HepG2 (cell line): Measurements from ENCODE around the gene HSF4. TPM values are rescaled to one million over a fixed set of nuclear protein-coding genes. Genes with fewer than 3 reads are reported as not detected.
A peak's percentile ranks its signal among the peaks of the same experiment; 100 is the strongest.

ENCODE experiments used
- ARNT2 ChIP-seq: sonication (generic); formaldehyde crosslinking; IDR thresholded peaks from 2 replicates; pipeline ENCODE4 v1.8.0; 2022; ENCODE audit warnings: mild to moderate bottlenecking, low read depth, missing genetic modification reagents, moderate library complexity
- CENPT ChIP-seq: sonication (generic); formaldehyde crosslinking; IDR thresholded peaks from 2 replicates; pipeline ENCODE4 v1.8.0; 2022; ENCODE audit warnings: low read depth, mild to moderate bottlenecking, moderate library complexity, missing genetic modification reagents
- E2F5 ChIP-seq: sonication (generic); formaldehyde crosslinking; conservative IDR thresholded peaks from 2 replicates; pipeline ENCODE4 v1.4.0; 2020; ENCODE audit warnings: missing genetic modification reagents
- HHEX ChIP-seq: IDR thresholded peaks from 2 replicates; pipeline ENCODE4 v1.6.1; 2016; ENCODE audit warnings: control low read depth
- KDM1A ChIP-seq: IDR thresholded peaks from 2 replicates; pipeline ENCODE4 v1.6.1; 2016; ENCODE audit warnings: missing compliant biosample characterization
- MED13 ChIP-seq: sonication (generic); formaldehyde crosslinking; IDR thresholded peaks from 2 replicates; pipeline ENCODE4 v1.5.0; 2020; ENCODE audit warnings: missing genetic modification reagents
- MXI1 ChIP-seq: IDR thresholded peaks from 3 replicates; pipeline ENCODE4 v1.6.1; 2012; ENCODE audit warnings: low read depth, low read length, inconsistent platforms, borderline replicate concordance
- SMYD3 ChIP-seq: sonication (generic); formaldehyde crosslinking; IDR thresholded peaks from 2 replicates; pipeline ENCODE4 v1.8.1; 2023; ENCODE audit warnings: mild to moderate bottlenecking, missing genetic modification reagents
- SNAPC5 ChIP-seq: sonication (generic); formaldehyde crosslinking; IDR thresholded peaks from 2 replicates; pipeline ENCODE4 v1.8.1; 2023; ENCODE audit warnings: mild to moderate bottlenecking, missing genetic modification reagents, borderline replicate concordance
- U2AF1 ChIP-seq: fragments of 200-400 bp; formaldehyde crosslinking; optimal IDR thresholded peaks from 2 replicates; pipeline ENCODE3; 2017; ENCODE audit warnings: mild to moderate bottlenecking, low read depth, low read length
- ZKSCAN8 ChIP-seq: IDR thresholded peaks from 2 replicates; pipeline ENCODE4 v1.6.1; 2016; ENCODE audit warnings: borderline replicate concordance, missing genetic modification reagents, missing compliant biosample characterization
- polyA plus RNA-seq, 8 experiments: library from polyadenylated mRNA; depleted of rRNA in 3 of 8; stranded (reverse) in 7 of 8; unstranded in 1 of 8; fragments of >200 nt; fragmentation: Illumina TruSeq in 4 of 8; extraction: Trizol in 4 of 8; gene quantifications; 2 replicates each; pipeline versions ENCODE4 v1.2.1 to v1.2.3, GENCODE V29; 2011 to 2016; ENCODE audit warnings: low read depth in 4 of 8, missing spikeins in 1 of 8, mixed read lengths in 1 of 8; ENCODE audit not compliant: insufficient read depth in 1 of 8
- total RNA-seq, 5 experiments: library from RNA; depleted of rRNA; stranded (reverse); fragments of >200 nt; fragmentation: Illumina TruSeq; extraction: Trizol; gene quantifications; 2 replicates each; pipeline ENCODE4 v1.2.3, GENCODE V29; 2016; ENCODE audit warnings: low read depth in 1 of 5
- TF ChIP-seq, protein P1 (sequence below): sonication (generic); formaldehyde crosslinking; conservative IDR thresholded peaks from 2 replicates; pipeline ENCODE4 v1.8.0; 2022; ENCODE audit warnings: mild to moderate bottlenecking, moderate library complexity, missing genetic modification reagents
- TF ChIP-seq, protein P2 (sequence below): sonication (generic); formaldehyde crosslinking; IDR thresholded peaks from 2 replicates; pipeline ENCODE4 v1.8.0; 2022; ENCODE audit warnings: missing genetic modification reagents, mild to moderate bottlenecking, moderate library complexity, borderline replicate concordance
- TF ChIP-seq, protein P3 (sequence below): sonication (generic); formaldehyde crosslinking; IDR thresholded peaks from 2 replicates; pipeline ENCODE4 v1.4.0; 2020; ENCODE audit warnings: missing genetic modification reagents, borderline replicate concordance
- TF ChIP-seq, protein P4 (sequence below): sonication (generic); formaldehyde crosslinking; IDR thresholded peaks from 2 replicates; pipeline ENCODE4 v1.5.1; 2020; ENCODE audit warnings: missing genetic modification reagents, mild to moderate bottlenecking, borderline replicate concordance
- TF ChIP-seq, protein P5 (sequence below): sonication (generic); formaldehyde crosslinking; IDR thresholded peaks from 2 replicates; pipeline ENCODE4 v1.4.0; 2020; ENCODE audit warnings: mild to moderate bottlenecking, missing genetic modification reagents

Gene HSF4
- total and polyA plus RNA-seq, 2 of the 13 experiments (the other 11 are each of a cell fraction or from before 2014, with no cell fraction given) = 3.5 to 16.9 TPM

DNA sequence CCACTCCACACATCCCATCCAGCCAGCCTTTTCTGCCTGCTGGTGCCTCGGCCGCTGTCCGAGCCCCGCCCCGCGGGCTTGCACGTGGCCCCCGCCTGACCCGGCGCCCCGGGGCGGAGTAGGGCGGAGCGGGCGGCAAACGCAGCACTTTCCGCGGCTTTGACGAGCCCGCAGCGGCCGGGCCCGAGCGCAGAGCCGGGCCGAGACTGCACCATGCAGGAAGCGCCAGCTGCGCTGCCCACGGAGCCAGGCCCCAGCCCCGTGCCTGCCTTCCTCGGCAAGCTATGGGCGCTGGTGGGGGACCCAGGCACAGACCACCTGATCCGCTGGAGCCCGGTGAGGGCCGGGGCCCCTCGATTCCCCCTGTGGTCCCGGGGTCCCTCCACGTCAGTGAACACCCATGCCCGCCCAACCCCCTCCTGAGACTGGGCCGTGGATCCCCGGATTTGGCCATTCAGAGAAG is at the start of gene HSF4 (continued):
- TF ChIP-seq, protein P1, sequence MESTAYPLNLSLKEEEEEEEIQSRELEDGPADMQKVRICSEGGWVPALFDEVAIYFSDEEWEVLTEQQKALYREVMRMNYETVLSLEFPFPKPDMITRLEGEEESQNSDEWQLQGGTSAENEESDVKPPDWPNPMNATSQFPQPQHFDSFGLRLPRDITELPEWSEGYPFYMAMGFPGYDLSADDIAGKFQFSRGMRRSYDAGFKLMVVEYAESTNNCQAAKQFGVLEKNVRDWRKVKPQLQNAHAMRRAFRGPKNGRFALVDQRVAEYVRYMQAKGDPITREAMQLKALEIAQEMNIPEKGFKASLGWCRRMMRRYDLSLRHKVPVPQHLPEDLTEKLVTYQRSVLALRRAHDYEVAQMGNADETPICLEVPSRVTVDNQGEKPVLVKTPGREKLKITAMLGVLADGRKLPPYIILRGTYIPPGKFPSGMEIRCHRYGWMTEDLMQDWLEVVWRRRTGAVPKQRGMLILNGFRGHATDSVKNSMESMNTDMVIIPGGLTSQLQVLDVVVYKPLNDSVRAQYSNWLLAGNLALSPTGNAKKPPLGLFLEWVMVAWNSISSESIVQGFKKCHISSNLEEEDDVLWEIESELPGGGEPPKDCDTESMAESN (CRISPR knock-in tag) = peak; percentile 92
- TF ChIP-seq MXI1 (peak; percentile 86; the same call in 1 of the 3 replicates), E2F5 (CRISPR knock-in tag) (peak; percentile 77; the same call in 1 of the 2 replicates), U2AF1 (no peak), ARNT2 (CRISPR knock-in tag) (peak; percentile 94), ZKSCAN8 (CRISPR knock-in tag) (peak; percentile 69; the same call in 1 of the 2 replicates), SNAPC5 (CRISPR knock-in tag) (peak; percentile 46; the same call in 1 of the 2 replicates), KDM1A (no peak), MED13 (peak; percentile 77; the same call in 1 of the 2 replicates), SMYD3 (peak; percentile 65; the same call in 1 of the 2 replicates), CENPT (CRISPR knock-in tag) (no peak), HHEX (CRISPR knock-in tag) (no peak)
- TF ChIP-seq, protein P2, sequence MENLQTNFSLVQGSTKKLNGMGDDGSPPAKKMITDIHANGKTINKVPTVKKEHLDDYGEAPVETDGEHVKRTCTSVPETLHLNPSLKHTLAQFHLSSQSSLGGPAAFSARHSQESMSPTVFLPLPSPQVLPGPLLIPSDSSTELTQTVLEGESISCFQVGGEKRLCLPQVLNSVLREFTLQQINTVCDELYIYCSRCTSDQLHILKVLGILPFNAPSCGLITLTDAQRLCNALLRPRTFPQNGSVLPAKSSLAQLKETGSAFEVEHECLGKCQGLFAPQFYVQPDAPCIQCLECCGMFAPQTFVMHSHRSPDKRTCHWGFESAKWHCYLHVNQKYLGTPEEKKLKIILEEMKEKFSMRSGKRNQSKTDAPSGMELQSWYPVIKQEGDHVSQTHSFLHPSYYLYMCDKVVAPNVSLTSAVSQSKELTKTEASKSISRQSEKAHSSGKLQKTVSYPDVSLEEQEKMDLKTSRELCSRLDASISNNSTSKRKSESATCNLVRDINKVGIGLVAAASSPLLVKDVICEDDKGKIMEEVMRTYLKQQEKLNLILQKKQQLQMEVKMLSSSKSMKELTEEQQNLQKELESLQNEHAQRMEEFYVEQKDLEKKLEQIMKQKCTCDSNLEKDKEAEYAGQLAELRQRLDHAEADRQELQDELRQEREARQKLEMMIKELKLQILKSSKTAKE = peak; percentile 87
- TF ChIP-seq, protein P3, sequence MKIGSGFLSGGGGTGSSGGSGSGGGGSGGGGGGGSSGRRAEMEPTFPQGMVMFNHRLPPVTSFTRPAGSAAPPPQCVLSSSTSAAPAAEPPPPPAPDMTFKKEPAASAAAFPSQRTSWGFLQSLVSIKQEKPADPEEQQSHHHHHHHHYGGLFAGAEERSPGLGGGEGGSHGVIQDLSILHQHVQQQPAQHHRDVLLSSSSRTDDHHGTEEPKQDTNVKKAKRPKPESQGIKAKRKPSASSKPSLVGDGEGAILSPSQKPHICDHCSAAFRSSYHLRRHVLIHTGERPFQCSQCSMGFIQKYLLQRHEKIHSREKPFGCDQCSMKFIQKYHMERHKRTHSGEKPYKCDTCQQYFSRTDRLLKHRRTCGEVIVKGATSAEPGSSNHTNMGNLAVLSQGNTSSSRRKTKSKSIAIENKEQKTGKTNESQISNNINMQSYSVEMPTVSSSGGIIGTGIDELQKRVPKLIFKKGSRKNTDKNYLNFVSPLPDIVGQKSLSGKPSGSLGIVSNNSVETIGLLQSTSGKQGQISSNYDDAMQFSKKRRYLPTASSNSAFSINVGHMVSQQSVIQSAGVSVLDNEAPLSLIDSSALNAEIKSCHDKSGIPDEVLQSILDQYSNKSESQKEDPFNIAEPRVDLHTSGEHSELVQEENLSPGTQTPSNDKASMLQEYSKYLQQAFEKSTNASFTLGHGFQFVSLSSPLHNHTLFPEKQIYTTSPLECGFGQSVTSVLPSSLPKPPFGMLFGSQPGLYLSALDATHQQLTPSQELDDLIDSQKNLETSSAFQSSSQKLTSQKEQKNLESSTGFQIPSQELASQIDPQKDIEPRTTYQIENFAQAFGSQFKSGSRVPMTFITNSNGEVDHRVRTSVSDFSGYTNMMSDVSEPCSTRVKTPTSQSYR (CRISPR knock-in tag) = peak; percentile 50; the same call in 1 of the 2 replicates
- TF ChIP-seq, protein P4, sequence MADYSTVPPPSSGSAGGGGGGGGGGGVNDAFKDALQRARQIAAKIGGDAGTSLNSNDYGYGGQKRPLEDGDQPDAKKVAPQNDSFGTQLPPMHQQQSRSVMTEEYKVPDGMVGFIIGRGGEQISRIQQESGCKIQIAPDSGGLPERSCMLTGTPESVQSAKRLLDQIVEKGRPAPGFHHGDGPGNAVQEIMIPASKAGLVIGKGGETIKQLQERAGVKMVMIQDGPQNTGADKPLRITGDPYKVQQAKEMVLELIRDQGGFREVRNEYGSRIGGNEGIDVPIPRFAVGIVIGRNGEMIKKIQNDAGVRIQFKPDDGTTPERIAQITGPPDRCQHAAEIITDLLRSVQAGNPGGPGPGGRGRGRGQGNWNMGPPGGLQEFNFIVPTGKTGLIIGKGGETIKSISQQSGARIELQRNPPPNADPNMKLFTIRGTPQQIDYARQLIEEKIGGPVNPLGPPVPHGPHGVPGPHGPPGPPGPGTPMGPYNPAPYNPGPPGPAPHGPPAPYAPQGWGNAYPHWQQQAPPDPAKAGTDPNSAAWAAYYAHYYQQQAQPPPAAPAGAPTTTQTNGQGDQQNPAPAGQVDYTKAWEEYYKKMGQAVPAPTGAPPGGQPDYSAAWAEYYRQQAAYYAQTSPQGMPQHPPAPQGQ (CRISPR knock-in tag) = no peak
- TF ChIP-seq, protein P5, sequence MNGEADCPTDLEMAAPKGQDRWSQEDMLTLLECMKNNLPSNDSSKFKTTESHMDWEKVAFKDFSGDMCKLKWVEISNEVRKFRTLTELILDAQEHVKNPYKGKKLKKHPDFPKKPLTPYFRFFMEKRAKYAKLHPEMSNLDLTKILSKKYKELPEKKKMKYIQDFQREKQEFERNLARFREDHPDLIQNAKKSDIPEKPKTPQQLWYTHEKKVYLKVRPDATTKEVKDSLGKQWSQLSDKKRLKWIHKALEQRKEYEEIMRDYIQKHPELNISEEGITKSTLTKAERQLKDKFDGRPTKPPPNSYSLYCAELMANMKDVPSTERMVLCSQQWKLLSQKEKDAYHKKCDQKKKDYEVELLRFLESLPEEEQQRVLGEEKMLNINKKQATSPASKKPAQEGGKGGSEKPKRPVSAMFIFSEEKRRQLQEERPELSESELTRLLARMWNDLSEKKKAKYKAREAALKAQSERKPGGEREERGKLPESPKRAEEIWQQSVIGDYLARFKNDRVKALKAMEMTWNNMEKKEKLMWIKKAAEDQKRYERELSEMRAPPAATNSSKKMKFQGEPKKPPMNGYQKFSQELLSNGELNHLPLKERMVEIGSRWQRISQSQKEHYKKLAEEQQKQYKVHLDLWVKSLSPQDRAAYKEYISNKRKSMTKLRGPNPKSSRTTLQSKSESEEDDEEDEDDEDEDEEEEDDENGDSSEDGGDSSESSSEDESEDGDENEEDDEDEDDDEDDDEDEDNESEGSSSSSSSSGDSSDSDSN (CRISPR knock-in tag) = peak; percentile 96
